Gastroesophageal sphincter (tissue), 3 donors: ENCODE measurements around the gene EEFSEC.

ENCODE experiments used
- EP300 ChIP-seq: sonication (generic); formaldehyde crosslinking; IDR thresholded peaks from one replicate; pipeline ENCODE4 v1.6.1; 2017; ENCODE audit warnings: antibody characterized with exemption, mild to moderate bottlenecking
- POLR2A ChIP-seq, 2 donors: fragments of 450-650 bp; IDR thresholded peaks; one replicate each; pipeline ENCODE4 v1.6.1; 2017; ENCODE audit warnings: antibody characterized with exemption in 2 of 2, mild to moderate bottlenecking in 2 of 2, moderate library complexity in 1 of 2
- POLR2AphosphoS5 ChIP-seq: sonication (generic); formaldehyde crosslinking; IDR thresholded peaks from one replicate; pipeline ENCODE4 v1.6.1; 2017; ENCODE audit warnings: antibody characterized with exemption
- TF ChIP-seq, protein P1 (sequence below), 4 experiments: fragments of 200-600 bp in 2 of 4; fragments of 450-650 bp in 2 of 4; sonication (generic) in 1 of 4; IDR thresholded peaks; one replicate each; pipeline ENCODE4 v1.5.1; 2017 to 2019; ENCODE audit warnings: antibody characterized with exemption in 4 of 4, mild to moderate bottlenecking in 2 of 4, moderate library complexity in 2 of 4

DNA sequence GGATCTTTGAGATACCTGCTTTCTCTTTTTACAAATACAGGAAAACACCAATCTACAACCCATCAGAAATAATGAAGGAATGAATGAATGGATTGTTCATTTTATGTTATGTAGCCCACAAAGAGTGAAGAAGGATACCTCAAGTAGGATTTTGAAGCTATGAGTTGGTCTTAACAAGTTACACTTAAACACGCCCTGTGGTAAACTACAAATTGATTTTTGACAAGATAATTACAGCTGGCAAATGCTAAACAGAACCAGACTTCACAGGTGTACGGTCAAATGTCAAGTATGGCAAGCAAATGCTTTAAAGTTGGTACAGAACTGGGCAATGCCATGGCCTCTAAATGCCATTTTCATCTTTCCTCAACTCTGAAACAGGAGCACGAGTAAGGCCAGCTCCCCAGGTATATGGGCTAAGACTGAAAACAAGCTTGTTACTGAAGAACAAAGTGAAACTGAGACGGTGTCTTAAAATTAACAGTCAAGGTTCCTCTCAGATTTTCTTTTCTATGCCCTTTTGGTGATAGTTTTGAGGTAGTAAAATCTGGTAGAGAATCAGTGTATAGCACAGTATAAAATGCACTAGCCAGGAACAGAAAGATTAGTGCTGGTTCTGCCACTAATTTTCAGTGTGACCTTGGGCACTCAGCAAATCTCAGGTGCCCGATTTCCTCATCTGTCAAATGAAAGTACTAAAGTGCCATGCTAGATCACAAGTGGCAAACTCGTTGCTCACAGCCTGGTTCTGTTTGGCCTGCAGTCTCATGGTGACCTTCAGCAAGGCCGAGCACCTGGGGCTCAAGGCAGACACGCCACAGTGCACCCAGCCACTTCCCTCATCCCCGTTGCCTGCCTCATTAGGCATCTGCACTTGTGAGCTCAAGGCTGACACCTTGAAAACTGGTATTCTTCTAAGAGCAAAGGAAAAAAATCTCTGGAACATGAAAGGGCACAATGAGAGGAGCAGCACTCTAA lies 39.2 kb upstream of the EEFSEC start:
- TF ChIP-seq, protein P1, sequence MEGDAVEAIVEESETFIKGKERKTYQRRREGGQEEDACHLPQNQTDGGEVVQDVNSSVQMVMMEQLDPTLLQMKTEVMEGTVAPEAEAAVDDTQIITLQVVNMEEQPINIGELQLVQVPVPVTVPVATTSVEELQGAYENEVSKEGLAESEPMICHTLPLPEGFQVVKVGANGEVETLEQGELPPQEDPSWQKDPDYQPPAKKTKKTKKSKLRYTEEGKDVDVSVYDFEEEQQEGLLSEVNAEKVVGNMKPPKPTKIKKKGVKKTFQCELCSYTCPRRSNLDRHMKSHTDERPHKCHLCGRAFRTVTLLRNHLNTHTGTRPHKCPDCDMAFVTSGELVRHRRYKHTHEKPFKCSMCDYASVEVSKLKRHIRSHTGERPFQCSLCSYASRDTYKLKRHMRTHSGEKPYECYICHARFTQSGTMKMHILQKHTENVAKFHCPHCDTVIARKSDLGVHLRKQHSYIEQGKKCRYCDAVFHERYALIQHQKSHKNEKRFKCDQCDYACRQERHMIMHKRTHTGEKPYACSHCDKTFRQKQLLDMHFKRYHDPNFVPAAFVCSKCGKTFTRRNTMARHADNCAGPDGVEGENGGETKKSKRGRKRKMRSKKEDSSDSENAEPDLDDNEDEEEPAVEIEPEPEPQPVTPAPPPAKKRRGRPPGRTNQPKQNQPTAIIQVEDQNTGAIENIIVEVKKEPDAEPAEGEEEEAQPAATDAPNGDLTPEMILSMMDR (IDR thresholded peaks at IDR 0.05) = no peak
- TF ChIP-seq POLR2A (IDR thresholded peaks at IDR 0.05) (no peak), EP300 (no peak), POLR2AphosphoS5 (no peak)
